Lung (tissue), 12 donors: Measurements from ENCODE around the gene TCF12. TPM values are rescaled to one million over a fixed set of nuclear protein-coding genes. Genes with fewer than 3 reads are reported as not detected.

Experiments used
- ATAC-seq: fragments of 200-7000 bp; cut with Tn5 transposase; one replicate; pipeline ENCODE4 v1.9.1; 2020; ENCODE audit warnings: moderate number of reproducible peaks; ENCODE audit not compliant: insufficient read depth, low FRiP score
- DNase-seq, 3 donors: peaks; one replicate each; pipeline ENCODE4 v3.0.0-alpha.2; 2013 to 2017
- H3K27ac ChIP-seq, 2 donors: one replicate each; pipeline ENCODE4 v1.5.1; 2013; ENCODE audit warnings: mild to moderate bottlenecking in 2 of 2, moderate library complexity in 2 of 2, control low read depth in 1 of 2, inconsistent platforms in 1 of 2, low read depth in 1 of 2, low read length in 1 of 2
- H3K27me3 ChIP-seq, 3 donors: one replicate each; pipeline ENCODE4 v1.5.1; 2013; ENCODE audit warnings: low read length in 2 of 3; ENCODE audit not compliant: control insufficient read depth in 3 of 3, insufficient read depth in 3 of 3
- H3K36me3 ChIP-seq, 4 donors: one replicate each; pipeline ENCODE4 v1.5.1; 2013; ENCODE audit warnings: low read length in 4 of 4, mild to moderate bottlenecking in 1 of 4, moderate library complexity in 1 of 4; ENCODE audit not compliant: control insufficient read depth in 4 of 4, insufficient read depth in 4 of 4
- H3K4me1 ChIP-seq, 5 donors: one replicate each; pipeline ENCODE4 v1.5.1; 2013; ENCODE audit warnings: low read length in 5 of 5, mild to moderate bottlenecking in 2 of 5, moderate library complexity in 1 of 5; ENCODE audit not compliant: control insufficient read depth in 5 of 5, insufficient read depth in 5 of 5
- H3K4me3 ChIP-seq: one replicate; pipeline ENCODE4 v1.5.1; 2013; ENCODE audit warnings: mild to moderate bottlenecking, control low read depth, moderate library complexity
- H3K9ac ChIP-seq, 2 donors: one replicate each; pipeline ENCODE4 v1.5.1; 2013; ENCODE audit warnings: low read length in 2 of 2, control low read depth in 1 of 2; ENCODE audit not compliant: insufficient read depth in 1 of 2
- H3K9me3 ChIP-seq, 4 donors: one replicate each; pipeline ENCODE4 v1.5.1; 2013; ENCODE audit warnings: low read length in 3 of 4, mild to moderate bottlenecking in 1 of 4, moderate library complexity in 1 of 4; ENCODE audit not compliant: control insufficient read depth in 4 of 4, insufficient read depth in 3 of 4
- WGBS, 2 donors: extraction: QIAGEN DNeasy Blood & Tissue Kit; methylation state at CpG; one replicate each; pipeline ENCODE4 v1.1.7; 2013; 5-methylcytosine and 5-hydroxymethylcytosine counted together
- polyA plus RNA-seq, 2 donors: library from polyadenylated mRNA; stranded (reverse); fragments of 200-250 nt; gene quantifications; one replicate each; pipeline ENCODE4 v1.2.1, GENCODE V29; 2013
- total RNA-seq, 2 donors: library from RNA; depleted of rRNA in 1 of 2; stranded (reverse); fragments of >200 nt in 1 of 2; gene quantifications; one replicate each; pipeline ENCODE4 v1.2.1, GENCODE V29; 2014 to 2021
- TF ChIP-seq, protein P1 (sequence below): IDR thresholded peaks from 2 replicates; pipeline ENCODE4 v1.5.1; 2012; ENCODE audit warnings: mild to moderate bottlenecking; ENCODE audit errors: control extremely low read depth, extremely low read depth
- donor health status: control.
- donor health status: control.
- donor health status: Bipolar disorder and iron deficiency.
- donor health status: healthy.
- donor health status: DM: yes; HTN: yes; CAD: no.

The TCF12 gene
- total and polyA plus RNA-seq, 4 donors, result 9.6 to 314 (median 56.3) TPM

- 88 to 99% methylated on average over 7 of the region's 7 CpGs for WGBS, 2 donors
- Histone ChIP-seq H3K4me1 (no peaks in the 10 kb centered on the region), H3K9ac (no peak overlapping the region), H3K27me3 (no peaks in the 10 kb centered on the region), H3K27ac (no peak overlapping the region), H3K9me3 (no peaks in the 10 kb centered on the region), H3K4me3 (no peak overlapping the region), H3K36me3 (no peaks in the 10 kb centered on the region)
- ATAC-seq (no peak), DNase-seq (no peak)
- TF ChIP-seq, protein P1, sequence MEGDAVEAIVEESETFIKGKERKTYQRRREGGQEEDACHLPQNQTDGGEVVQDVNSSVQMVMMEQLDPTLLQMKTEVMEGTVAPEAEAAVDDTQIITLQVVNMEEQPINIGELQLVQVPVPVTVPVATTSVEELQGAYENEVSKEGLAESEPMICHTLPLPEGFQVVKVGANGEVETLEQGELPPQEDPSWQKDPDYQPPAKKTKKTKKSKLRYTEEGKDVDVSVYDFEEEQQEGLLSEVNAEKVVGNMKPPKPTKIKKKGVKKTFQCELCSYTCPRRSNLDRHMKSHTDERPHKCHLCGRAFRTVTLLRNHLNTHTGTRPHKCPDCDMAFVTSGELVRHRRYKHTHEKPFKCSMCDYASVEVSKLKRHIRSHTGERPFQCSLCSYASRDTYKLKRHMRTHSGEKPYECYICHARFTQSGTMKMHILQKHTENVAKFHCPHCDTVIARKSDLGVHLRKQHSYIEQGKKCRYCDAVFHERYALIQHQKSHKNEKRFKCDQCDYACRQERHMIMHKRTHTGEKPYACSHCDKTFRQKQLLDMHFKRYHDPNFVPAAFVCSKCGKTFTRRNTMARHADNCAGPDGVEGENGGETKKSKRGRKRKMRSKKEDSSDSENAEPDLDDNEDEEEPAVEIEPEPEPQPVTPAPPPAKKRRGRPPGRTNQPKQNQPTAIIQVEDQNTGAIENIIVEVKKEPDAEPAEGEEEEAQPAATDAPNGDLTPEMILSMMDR, result no peak
These were observed 7.6 kb upstream of the TCF12 start for GRCh38 chr15:56910801-56911200.

- TF ChIP-seq, protein P1, result no peak
- H3K9ac ChIP-seq, result no peak overlapping the region
- no peaks in the 10 kb centered on the region for H3K9me3 ChIP-seq
- ATAC-seq (no peak), DNase-seq (no peak)
- H3K4me1 ChIP-seq, result peaks cover 0 to 8% (median 3%) of the 10 kb centered on the region in 5 donors
- WGBS, 2 donors, result 75 to 80% methylated on average over 3 of the region's 3 CpGs
- H3K27ac ChIP-seq, result no peak overlapping the region
- H3K27me3 ChIP-seq, result no peaks in the 10 kb centered on the region
- no peak overlapping the region for H3K4me3 ChIP-seq
- H3K36me3 ChIP-seq, result no peaks in the 10 kb centered on the region
These were observed 5.2 kb upstream of the TCF12 start for GRCh38 chr15:56913241-56913640.

DNA sequence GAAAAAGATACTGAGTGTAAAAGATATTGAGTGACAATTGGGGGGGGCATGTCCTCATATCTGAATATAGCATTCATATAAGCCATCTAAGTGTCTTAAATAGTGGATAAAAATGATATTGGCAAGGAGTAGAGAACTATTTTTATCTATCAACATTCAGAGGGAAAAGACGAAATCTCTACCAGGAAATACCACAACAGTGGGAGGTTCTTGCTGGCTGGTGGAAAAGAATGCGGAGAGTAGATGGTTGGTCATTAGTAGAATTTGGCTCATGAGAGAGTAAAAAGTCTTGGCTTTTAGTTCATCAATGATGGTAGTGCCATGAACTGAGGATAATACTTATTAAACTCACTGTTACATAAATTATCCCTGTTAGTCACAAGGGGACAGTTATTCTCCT, 4.8 kb upstream of the TCF12 start:
- Histone ChIP-seq H3K36me3 (no peaks in the 10 kb centered on the region), H3K9ac (no peak overlapping the region), H3K4me3 (no peak overlapping the region), H3K9me3 (no peaks in the 10 kb centered on the region), H3K27me3 (no peaks in the 10 kb centered on the region), H3K4me1 (peaks cover 0 to 8% (median 3%) of the 10 kb centered on the region in 5 donors), H3K27ac (no peak overlapping the region)
- TF ChIP-seq, protein P1, result no peak
- ATAC-seq (no peak), DNase-seq (no peak)
- WGBS, 2 donors, result 54 to 60% methylated on average over 2 of the region's 2 CpGs

- H3K4me3 ChIP-seq, result no peak overlapping the region
- H3K9ac ChIP-seq, result no peak overlapping the region
- H3K9me3 ChIP-seq, result no peaks in the 10 kb centered on the region
- DNase-seq, result no peak
- ATAC-seq, result no peak
- H3K4me1 ChIP-seq, result peaks cover 0 to 18% (median 3%) of the 10 kb centered on the region in 5 donors
- 94 to 95% methylated on average over 4 of the region's 4 CpGs for WGBS, 2 donors
- TF ChIP-seq, protein P1, result no peak
- no peaks in the 10 kb centered on the region for H3K27me3 ChIP-seq
- H3K27ac ChIP-seq, result no peak overlapping the region
- peaks cover 0 to 6% (median 0%) of the 10 kb centered on the region in 4 donors for H3K36me3 ChIP-seq
These were observed 2.6 kb upstream of the TCF12 start for GRCh38 chr15:56915888-56916287.
